IPS-18a (cell line): ENCODE measurements around the gene NPAS2.

ENCODE experiments used
- H3K27ac ChIP-seq: one replicate; pipeline ENCODE4 v1.5.1; 2013; ENCODE audit warnings: low read length
- H3K27me3 ChIP-seq: one replicate; pipeline ENCODE4 v1.6.1; 2013; ENCODE audit warnings: mild to moderate bottlenecking, low read length; ENCODE audit not compliant: control insufficient read depth, insufficient read depth
- H3K36me3 ChIP-seq: one replicate; pipeline ENCODE4 v1.6.1; 2013; ENCODE audit warnings: low read depth, low read length; ENCODE audit not compliant: control insufficient read depth
- H3K4me1 ChIP-seq: one replicate; pipeline ENCODE4 v1.6.1; 2013; ENCODE audit warnings: low read depth, low read length; ENCODE audit not compliant: control insufficient read depth
- H3K4me3 ChIP-seq: one replicate; pipeline ENCODE4 v1.5.1; 2013; ENCODE audit warnings: low read length
- H3K9ac ChIP-seq: one replicate; pipeline ENCODE4 v1.6.1; 2013; ENCODE audit warnings: mild to moderate bottlenecking, low read length, moderate library complexity
- H3K9me3 ChIP-seq: one replicate; pipeline ENCODE4 v1.6.1; 2013; ENCODE audit warnings: low read depth, low read length; ENCODE audit not compliant: control insufficient read depth

The NPAS2 gene

GRCh38 chr2:100823665-100824438 is 3.9 kb downstream of the NPAS2 start:
- Histone ChIP-seq H3K27ac (no peak overlapping the region), H3K4me1 (peaks cover 13% of the 10 kb centered on the region), H3K36me3 (no peaks in the 10 kb centered on the region), H3K27me3 (peaks cover 51% of the 10 kb centered on the region), H3K4me3 (no peak overlapping the region), H3K9me3 (no peaks in the 10 kb centered on the region), H3K9ac (no peak overlapping the region)

DNA sequence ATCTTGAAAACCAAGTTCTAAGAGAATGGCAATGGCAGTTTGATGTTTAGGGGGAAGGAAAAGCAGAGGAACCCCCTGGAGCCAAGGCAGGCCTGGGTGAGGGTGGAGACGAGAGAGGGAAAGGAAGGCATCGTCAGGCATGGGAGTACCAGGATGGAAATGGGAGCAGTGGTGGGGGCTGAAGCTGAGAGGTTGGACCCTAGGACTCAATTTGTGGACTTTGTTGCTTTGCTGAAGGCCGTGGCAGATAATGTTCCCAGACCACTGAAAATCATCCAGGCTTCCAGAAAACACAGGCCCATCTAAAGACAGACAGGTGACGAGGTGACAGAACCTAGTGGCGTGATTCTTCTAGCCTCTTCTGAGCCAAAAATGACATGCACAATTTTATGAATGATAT is 4.9 kb downstream of the NPAS2 start:
- H3K27me3 ChIP-seq, result peaks cover 43% of the 10 kb centered on the region
- H3K4me3 ChIP-seq, result no peak overlapping the region
- H3K36me3 ChIP-seq, result no peaks in the 10 kb centered on the region
- H3K4me1 ChIP-seq, result peaks cover 13% of the 10 kb centered on the region
- no peaks in the 10 kb centered on the region for H3K9me3 ChIP-seq
- no peak overlapping the region for H3K27ac ChIP-seq
- no peak overlapping the region for H3K9ac ChIP-seq

- Histone ChIP-seq H3K4me1 (peaks cover 7% of the 10 kb centered on the region), H3K27ac (no peak overlapping the region), H3K9ac (no peak overlapping the region), H3K4me3 (no peak overlapping the region), H3K9me3 (no peaks in the 10 kb centered on the region), H3K36me3 (no peaks in the 10 kb centered on the region), H3K27me3 (peaks cover 30% of the 10 kb centered on the region)
These were observed 6.6 kb downstream of the NPAS2 start for GRCh38 chr2:100826494-100826893.

- no peak overlapping the region for H3K27ac ChIP-seq
These were observed 11.3 kb downstream of the NPAS2 start for GRCh38 chr2:100831158-100831750.

DNA sequence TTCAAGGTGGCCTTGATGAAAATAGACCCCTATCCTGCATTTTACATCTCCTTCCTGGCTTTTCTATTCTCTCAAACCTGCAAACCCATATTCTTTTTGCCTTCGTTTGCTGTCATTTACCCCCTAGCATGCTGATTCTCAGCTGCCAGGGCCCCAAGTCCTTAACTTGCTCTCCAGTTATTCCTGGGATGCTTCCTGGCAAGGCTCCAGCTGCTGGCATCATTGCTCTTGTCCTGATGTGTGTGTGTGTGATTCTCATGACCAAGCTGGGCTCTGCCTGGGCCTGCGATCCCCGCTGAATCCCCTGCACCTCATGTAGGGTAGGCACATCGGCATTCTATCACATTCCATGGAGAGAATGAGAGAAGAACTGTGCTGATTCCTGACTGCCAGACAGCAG is 11.9 kb downstream of the NPAS2 start:
- no peak overlapping the region for H3K9ac ChIP-seq

More at GRCh38 chr2:100831158-100831750, 11.3 kb downstream of the NPAS2 start:
- Histone ChIP-seq H3K36me3 (no peaks in the 10 kb centered on the region), H3K4me1 (no peaks in the 10 kb centered on the region), H3K9ac (no peak overlapping the region), H3K9me3 (no peaks in the 10 kb centered on the region), H3K27me3 (no peaks in the 10 kb centered on the region), H3K4me3 (no peak overlapping the region)

DNA sequence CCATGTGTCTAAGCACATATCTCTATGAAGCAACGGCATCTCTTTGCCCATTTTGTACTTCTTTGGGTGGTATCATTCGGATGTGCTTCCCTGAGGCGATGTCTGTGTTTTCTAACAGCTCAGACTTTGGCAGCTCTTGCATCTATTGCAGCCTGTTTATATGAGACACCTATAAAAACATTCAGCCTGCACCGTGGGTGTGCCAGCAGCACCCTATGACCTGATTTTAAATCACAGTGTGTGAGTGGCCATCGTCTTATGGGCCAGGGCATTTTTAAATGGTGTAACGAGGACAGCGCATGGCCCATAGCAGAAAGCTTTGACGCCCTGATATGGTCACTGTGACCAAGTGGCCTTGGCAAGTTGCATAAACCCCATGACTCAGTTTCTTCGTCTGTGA is 12.9 kb downstream of the NPAS2 start:
- H3K9me3 ChIP-seq, result no peaks in the 10 kb centered on the region
- H3K27me3 ChIP-seq, result no peaks in the 10 kb centered on the region
- H3K4me3 ChIP-seq, result no peak overlapping the region
- no peaks in the 10 kb centered on the region for H3K36me3 ChIP-seq
- no peak overlapping the region for H3K27ac ChIP-seq
- no peaks in the 10 kb centered on the region for H3K4me1 ChIP-seq
- H3K9ac ChIP-seq, result no peak overlapping the region

More for the DNA sequence above, 11.9 kb downstream of the NPAS2 start:
- Histone ChIP-seq H3K36me3 (no peaks in the 10 kb centered on the region), H3K4me1 (no peaks in the 10 kb centered on the region), H3K4me3 (no peak overlapping the region), H3K9me3 (no peaks in the 10 kb centered on the region), H3K27me3 (no peaks in the 10 kb centered on the region), H3K27ac (no peak overlapping the region)

DNA sequence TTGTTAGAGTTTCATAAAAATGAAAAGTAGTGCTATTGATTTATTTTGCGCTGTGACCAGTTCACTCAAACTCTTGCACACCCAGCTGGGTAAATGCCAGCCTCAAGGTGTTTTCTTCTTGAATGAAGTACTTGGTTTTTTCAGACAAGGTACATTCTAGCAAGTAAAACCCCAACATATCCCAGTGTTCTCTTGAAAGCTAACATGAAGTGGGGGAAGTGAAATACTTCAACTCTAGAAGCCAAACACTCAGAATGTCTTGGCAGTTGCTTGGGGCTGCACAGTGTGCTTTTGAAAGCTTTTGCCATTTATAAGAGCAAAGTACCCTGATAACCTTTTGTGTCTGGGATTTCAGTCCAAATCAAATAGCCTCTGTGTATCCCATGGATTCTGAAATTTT is 13.4 kb downstream of the NPAS2 start:
- no peaks in the 10 kb centered on the region for H3K36me3 ChIP-seq
- H3K4me3 ChIP-seq, result no peak overlapping the region
- H3K9ac ChIP-seq, result no peak overlapping the region
- no peak overlapping the region for H3K27ac ChIP-seq
- no peaks in the 10 kb centered on the region for H3K9me3 ChIP-seq
- H3K4me1 ChIP-seq, result no peaks in the 10 kb centered on the region
- no peaks in the 10 kb centered on the region for H3K27me3 ChIP-seq

GRCh38 chr2:100834221-100834620 is 14.3 kb downstream of the NPAS2 start:
- Histone ChIP-seq H3K9me3 (no peaks in the 10 kb centered on the region), H3K36me3 (no peaks in the 10 kb centered on the region), H3K9ac (no peak overlapping the region), H3K4me3 (no peak overlapping the region), H3K4me1 (no peaks in the 10 kb centered on the region), H3K27ac (no peak overlapping the region), H3K27me3 (no peaks in the 10 kb centered on the region)

DNA sequence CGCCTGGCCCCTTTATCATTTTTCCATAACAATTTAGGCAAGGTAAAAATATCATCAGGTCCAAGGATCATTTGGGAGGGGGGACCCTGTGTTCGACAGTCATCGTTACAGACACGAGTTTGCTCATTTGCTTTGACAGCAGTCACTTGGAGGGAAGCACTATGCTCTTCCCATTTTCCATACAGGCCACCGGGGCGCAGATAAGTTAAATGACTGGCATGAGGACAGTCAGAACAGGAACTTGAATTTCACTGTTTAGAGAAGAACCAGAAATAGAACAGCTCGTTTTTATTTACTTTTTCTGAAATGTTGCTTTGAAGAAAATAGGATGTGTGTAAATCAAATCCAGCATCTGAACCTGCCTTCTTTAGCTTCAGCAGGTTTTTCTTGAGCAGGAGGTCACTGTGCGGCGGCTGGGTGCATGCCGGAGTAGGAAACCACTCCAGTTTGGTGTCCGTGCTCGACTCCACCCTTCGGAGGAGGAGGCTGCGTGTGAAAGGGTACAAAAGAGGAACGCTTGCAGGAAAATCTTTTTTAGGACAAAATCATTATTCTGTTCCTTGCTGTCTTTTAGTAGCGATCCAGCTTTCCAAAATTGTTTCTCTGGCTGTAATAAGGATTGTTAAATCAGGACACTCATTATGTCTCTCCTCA is 15.2 kb downstream of the NPAS2 start:
- Histone ChIP-seq H3K36me3 (no peaks in the 10 kb centered on the region), H3K27ac (no peak overlapping the region), H3K27me3 (no peaks in the 10 kb centered on the region), H3K9me3 (no peaks in the 10 kb centered on the region), H3K4me1 (no peaks in the 10 kb centered on the region), H3K4me3 (no peak overlapping the region), H3K9ac (no peak overlapping the region)

DNA sequence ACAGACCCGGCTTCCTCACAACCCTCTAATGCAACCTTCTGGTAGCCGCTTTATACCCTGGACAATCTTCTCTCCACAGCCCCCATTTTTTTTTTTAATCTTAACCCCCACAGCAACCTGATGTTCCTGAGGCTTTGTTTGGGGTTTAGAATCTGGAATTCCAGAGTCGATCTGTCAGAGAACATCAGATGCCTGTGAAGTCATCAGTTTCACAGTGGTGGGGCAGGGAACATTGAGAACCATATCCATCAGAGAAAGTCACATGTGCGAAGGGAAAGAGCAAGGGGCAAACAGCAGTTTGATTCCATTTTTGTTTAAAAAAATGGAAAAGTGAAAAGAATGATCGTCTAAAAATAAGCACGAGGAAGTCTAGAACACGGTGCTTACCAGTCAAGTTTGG is 20.6 kb downstream of the NPAS2 start:
- no peaks in the 10 kb centered on the region for H3K36me3 ChIP-seq
- H3K9me3 ChIP-seq, result no peaks in the 10 kb centered on the region
- no peaks in the 10 kb centered on the region for H3K4me1 ChIP-seq
- no peak overlapping the region for H3K9ac ChIP-seq
- no peaks in the 10 kb centered on the region for H3K27me3 ChIP-seq
- H3K4me3 ChIP-seq, result no peak overlapping the region
- H3K27ac ChIP-seq, result no peak overlapping the region

GRCh38 chr2:100842241-100842922 is 22.4 kb downstream of the NPAS2 start:
- no peaks in the 10 kb centered on the region for H3K9me3 ChIP-seq
- H3K4me1 ChIP-seq, result no peaks in the 10 kb centered on the region
- H3K4me3 ChIP-seq, result no peak overlapping the region
- no peak overlapping the region for H3K27ac ChIP-seq
- no peaks in the 10 kb centered on the region for H3K27me3 ChIP-seq
- H3K36me3 ChIP-seq, result no peaks in the 10 kb centered on the region
- H3K9ac ChIP-seq, result no peak overlapping the region
